CD4-positive, alpha-beta T cell treated with Interleukin-17A for 1 hour (primary cell): Measurements from ENCODE around the gene FOXP4.
"Not testable (repeated sequence)": the region's sequence is repeated elsewhere in the genome, so short reads cannot be mapped to it uniquely, and the experiment has no call there.

Experiments
- DNase-seq: peaks from one replicate; pipeline ENCODE4 v3.0.0-alpha.2; 2020

The FOXP4 gene

DNA sequence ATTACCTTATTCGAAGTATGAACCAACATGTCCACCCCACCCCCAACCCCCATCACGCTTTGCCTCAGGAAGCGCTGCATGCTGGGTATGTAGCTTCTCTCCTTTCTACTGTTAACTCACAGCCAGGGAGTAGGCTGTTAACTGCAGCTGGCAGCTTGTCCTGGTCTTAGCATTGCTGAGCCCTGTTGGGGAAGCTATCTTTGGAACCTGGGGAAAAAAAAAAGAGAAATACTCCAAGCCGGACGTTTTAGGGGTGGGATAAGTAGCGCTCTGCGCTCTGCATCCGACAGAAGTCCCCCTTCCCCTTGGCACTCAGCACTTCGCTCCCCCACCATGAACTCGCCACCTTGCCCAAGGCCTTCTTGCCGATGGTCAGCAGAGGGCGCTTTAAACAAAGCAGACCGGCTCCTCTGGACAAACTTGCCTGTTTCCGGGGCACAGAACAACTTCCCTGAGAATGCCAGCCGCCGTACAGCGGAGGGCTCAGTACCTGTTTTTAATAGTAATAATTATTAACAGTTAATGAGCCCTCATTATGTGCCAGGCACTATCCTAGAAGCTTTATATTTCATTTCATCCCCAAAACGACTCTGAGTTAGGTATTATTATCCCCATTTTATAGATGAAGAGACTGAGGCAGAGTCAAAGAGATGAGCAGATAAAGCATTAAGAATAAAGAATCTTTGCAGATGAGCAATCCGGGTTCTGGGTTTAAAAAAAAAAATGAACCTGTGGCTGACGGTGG is 56.9 kb downstream of the FOXP4 start:
- peak; percentile 79 for DNase-seq

DNA sequence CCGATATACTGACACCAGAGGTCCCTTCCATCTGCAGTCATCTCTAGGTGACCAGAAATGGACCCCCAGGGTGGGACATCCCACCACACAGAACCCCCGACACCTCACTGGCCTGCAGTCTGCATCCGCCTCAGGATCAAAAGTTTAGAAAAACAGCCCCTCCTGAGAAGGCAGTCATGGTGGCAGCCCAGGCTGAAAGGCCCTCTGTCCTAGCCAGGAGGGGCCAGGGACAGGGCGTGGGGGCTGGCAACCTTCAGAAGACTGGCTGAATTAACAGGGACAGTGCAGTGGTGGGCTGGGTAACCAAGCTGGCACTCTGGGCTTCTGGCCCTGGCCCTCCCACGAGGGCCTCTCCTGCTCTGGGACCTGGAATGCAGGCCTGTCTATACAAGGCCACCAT is 57.8 kb downstream of the FOXP4 start:
- no peak for DNase-seq

- no peak for DNase-seq
Measured at GRCh38 chr6:41605649-41606048, 59.5 kb downstream of the FOXP4 start.

- DNase-seq = no peak
Measured at GRCh38 chr6:41607036-41607435, 60.9 kb downstream of the FOXP4 start.

GRCh38 chr6:41607736-41608135 is 61.6 kb downstream of the FOXP4 start:
- no peak for DNase-seq

- no peak for DNase-seq
Measured at GRCh38 chr6:41608443-41609151, 62.4 kb downstream of the FOXP4 start.

- no peak for DNase-seq
Measured at GRCh38 chr6:41614715-41615114, 68.5 kb downstream of the FOXP4 start.

DNA sequence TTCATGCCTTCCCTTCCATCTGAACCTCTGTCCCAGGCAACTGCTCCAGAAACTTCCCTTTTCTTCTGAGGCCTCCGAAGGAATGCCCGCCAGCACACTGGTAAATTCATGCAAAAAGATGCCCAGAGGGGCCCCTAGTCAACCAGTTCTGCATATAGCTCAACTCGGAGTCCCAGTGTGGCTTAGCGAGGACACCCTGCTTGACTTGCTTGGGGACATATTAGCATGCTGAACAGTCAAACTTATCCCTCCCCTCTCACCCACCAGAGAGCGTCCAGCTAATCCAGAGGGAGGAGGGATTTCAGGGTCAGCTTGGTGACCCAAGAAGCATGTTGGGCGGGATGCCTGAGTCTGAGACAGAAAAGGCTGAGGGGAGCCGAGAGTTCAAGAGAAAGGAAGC is 69.1 kb downstream of the FOXP4 start:
- DNase-seq = no peak

- no peak for DNase-seq
Measured at GRCh38 chr6:41618598-41618997, 72.4 kb downstream of the FOXP4 start.

DNA sequence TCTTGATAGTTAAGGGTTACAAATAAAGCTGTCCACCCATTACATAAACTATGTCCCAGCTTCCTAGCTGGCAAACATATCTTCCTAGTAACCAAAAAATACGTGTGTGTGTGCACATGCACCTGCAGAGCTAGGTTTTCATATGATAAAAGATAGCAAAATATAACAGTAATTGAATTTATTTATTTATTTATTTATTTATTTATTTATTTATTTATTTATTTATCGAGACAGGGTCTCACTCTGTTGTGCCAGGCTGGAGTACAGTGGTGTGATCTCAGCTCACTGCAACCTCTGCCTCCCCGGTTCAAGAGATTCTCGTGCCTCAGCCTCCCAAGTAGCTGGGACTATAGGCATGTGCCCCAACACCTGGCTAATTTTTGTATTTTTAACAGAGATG is 73.0 kb downstream of the FOXP4 start:
- DNase-seq = not testable (repeated sequence)

DNA sequence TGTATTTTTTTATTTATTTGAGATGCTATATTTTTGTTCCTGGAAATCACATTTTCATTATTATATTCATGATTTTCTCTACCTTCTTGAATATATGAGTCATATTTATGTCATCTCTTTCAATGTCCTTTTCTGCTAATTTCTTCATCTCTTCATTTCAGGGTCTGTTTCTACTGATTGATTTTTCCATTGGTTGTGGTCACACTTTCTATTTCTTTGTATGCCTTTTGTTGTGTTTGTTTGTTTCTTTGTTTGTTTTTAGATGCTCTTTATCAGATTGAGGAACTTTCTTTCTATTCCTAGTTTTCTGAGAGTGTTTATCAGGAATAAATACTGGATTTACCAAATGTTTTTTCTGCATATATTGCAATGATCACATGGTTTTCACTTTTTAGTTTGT is 75.2 kb downstream of the FOXP4 start:
- no peak for DNase-seq

- DNase-seq = no peak
Measured at GRCh38 chr6:41621802-41622201, 75.6 kb downstream of the FOXP4 start.

- no peak for DNase-seq
Measured at GRCh38 chr6:41622206-41622988, 76.2 kb downstream of the FOXP4 start.

- no peak for DNase-seq
Measured at GRCh38 chr6:41623330-41623729, 77.1 kb downstream of the FOXP4 start.

- DNase-seq = no peak
Measured at GRCh38 chr6:41624621-41625380, 78.6 kb downstream of the FOXP4 start.

GRCh38 chr6:41625442-41625841 is 79.3 kb downstream of the FOXP4 start:
- DNase-seq = no peak

- DNase-seq = no peak
Measured at GRCh38 chr6:41626022-41626421, 79.8 kb downstream of the FOXP4 start.

GRCh38 chr6:41626917-41627316 is 80.7 kb downstream of the FOXP4 start:
- DNase-seq = no peak

DNA sequence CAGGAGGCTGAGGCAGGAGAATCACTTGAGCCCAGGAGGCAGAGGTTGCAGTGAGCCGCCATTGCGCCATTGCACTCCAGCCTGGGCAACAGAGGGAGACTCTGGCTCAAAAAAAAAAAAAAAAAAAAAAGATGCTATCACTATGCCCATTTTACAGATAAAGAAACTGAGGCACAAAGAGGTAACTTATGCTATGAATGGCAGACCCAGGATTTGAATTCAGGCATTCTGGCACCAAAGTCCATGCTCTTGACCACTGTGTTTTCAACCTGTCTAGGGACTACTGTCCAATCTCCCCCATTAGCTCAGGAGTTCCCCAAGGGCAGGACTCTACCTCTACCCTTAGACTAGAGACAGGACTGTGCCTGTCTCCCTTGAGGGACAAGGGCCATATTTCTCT is 82.9 kb downstream of the FOXP4 start:
- no peak for DNase-seq

DNA sequence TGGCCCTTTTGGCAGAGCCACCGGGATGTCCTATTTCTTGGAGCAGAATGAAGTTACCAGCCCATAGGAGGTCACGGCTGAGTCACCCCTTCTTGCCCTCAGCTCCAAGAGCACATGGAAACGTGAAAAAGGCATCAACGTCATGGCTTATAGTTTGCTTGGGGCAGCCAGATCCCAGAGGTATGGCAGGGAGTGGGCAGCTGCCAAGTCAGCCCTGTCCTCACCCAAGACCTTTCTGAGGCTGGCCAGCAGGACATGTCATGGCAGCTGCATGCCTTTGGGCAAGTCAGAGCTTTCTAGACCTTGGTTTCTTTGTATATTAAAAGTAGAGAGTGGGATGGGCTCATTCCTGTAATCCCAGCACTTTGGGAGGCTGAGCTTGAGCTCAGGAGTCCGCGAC is 83.9 kb downstream of the FOXP4 start:
- DNase-seq = no peak

DNA sequence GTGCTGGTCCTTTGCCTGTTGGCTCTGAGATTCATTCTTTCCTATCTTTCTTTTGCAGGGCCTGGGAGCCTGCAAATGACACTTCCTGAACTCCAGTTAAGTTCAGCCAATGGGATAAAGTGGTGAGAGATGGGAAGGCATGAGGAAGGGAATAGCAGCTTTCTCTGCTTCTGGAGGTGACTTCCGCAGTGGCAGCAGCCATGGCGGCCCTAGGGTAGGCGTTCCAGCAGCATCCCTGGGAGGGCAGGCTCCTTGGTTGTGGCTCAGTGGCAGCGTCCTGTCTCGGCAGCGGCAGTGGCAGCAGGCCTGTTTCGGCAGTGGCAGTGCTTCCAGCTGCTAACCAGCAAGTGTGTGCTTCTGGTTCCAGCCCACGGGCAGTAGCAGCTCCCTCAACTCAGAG is 84.8 kb downstream of the FOXP4 start:
- DNase-seq = no peak

DNA sequence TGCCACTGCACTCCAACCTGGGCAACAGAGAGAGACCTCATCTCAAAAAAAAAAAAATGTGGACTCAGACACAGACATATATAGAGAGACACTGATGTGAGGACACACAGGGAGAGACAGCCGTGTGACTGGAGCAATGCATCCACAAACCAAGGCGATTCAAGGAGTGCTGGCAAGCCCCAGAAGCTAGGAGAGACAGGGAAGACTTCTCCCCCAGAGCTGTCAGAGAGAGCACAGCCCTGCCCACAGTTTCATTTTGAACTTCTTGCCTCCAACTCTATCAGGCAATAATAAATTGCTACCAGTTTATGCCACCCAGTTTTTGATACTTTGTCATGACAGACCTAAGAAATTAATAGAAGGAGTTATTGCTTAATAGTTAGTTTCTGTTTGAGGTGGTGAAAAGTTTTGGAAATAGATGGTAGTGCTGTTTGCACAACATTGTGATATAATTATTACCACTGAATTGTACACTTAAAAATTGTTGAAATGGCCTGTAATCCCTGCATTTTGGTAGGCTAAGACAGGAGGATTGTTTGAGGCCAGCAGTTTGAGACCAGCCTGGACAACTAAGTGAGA is 87.0 kb downstream of the FOXP4 start:
- DNase-seq = no peak

DNA sequence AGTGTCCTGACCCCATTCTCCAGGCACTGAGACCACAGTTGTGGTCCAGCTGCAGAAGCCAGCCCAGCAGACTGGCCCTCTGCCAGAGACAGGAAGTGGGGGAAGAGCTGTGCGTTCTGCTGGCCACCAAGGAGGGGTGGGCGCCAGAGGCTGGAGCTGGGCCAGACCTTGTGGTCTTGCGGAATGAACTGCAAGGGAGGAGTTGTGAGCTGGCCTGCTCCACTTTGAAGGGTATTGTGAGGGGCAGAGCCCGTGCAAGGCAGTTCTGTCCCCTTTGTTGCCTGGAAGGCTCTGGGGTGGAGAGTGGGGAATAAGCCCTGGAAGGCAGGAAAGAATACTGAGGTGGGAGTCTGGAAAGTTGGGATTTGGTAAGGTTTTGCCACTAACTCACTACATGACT is 88.5 kb downstream of the FOXP4 start:
- DNase-seq = no peak
